Naive thymus-derived CD4-positive, alpha-beta T cell (primary cell): ENCODE data around the gene PTPN18. TPM values are rescaled to one million over a fixed set of nuclear protein-coding genes. Genes with fewer than 3 reads are reported as not detected.

ENCODE experiments used
- ATAC-seq: fragments of 150-1000 bp; cut with Tn5 transposase; 2 replicates; pipeline ENCODE4 v1.10.0; 2021; ENCODE audit warnings: mild to moderate bottlenecking, moderate library complexity
- CTCF ChIA-PET: fragments of 350-600 bp; sonication (Branson Sonifier 250); formaldehyde crosslinking; loops from one replicate; lab custom pipeline; 2021; ENCODE audit warnings: antibody characterized with exemption; lab: Charles Lee
- POLR2A ChIA-PET: fragments of 350-600 bp; sonication (Branson Sonifier 250); formaldehyde crosslinking; loops from one replicate; lab custom pipeline; 2021; ENCODE audit warnings: antibody characterized with exemption, inconsistent platforms; lab: Charles Lee
- DNase-seq, 9 donors: peaks; one replicate each; pipeline versions ENCODE4 v3.0.0 to v3.0.0-alpha.2; 2020 to 2022; ENCODE audit warnings: mixed read lengths in 1 of 9
- H3K27ac ChIP-seq: one replicate; pipeline ENCODE4 v1.7.0; 2013; ENCODE audit warnings: mild to moderate bottlenecking, low read depth, low read length, moderate library complexity
- H3K27me3 ChIP-seq, 2 donors: one replicate each; pipeline ENCODE4 v1.7.0; 2013; ENCODE audit warnings: low read length in 2 of 2, mild to moderate bottlenecking in 2 of 2, moderate library complexity in 2 of 2; ENCODE audit not compliant: control insufficient read depth in 2 of 2, insufficient read depth in 2 of 2
- H3K36me3 ChIP-seq, 3 experiments: 1 replicate in 2 of 3; 2 replicates in 1 of 3; pipeline ENCODE4 v1.7.0; 2013; ENCODE audit warnings: low read length in 3 of 3, mild to moderate bottlenecking in 3 of 3, moderate library complexity in 1 of 3; ENCODE audit not compliant: insufficient read depth in 3 of 3, control insufficient read depth in 2 of 3
- H3K4me1 ChIP-seq, 2 donors: one replicate each; pipeline ENCODE4 v1.7.0; 2013; ENCODE audit warnings: low read length in 2 of 2, mild to moderate bottlenecking in 2 of 2, moderate library complexity in 1 of 2; ENCODE audit not compliant: control insufficient read depth in 2 of 2, insufficient read depth in 2 of 2
- H3K4me3 ChIP-seq: 2 replicates; pipeline ENCODE4 v1.7.0; 2013; ENCODE audit warnings: mild to moderate bottlenecking, low read length
- H3K9me3 ChIP-seq, 3 experiments: 1 replicate in 2 of 3; 2 replicates in 1 of 3; pipeline ENCODE4 v1.7.0; 2013; ENCODE audit warnings: low read length in 3 of 3; ENCODE audit not compliant: control insufficient read depth in 2 of 3
- H3K27ac Mint-ChIP-seq, 9 donors: one replicate each; pipeline ENCODE4 v1.8.0; 2020 to 2022; ENCODE audit warnings: mixed read lengths in 9 of 9, mild to moderate bottlenecking in 8 of 9, moderate library complexity in 5 of 9, inconsistent platforms in 2 of 9
- H3K27me3 Mint-ChIP-seq, 5 donors: one replicate each; pipeline ENCODE4 v1.8.0; 2021 to 2022; ENCODE audit warnings: mixed read lengths in 5 of 5, mild to moderate bottlenecking in 1 of 5
- H3K36me3 Mint-ChIP-seq, 5 donors: one replicate each; pipeline ENCODE4 v1.8.0; 2020 to 2022; ENCODE audit warnings: mixed read lengths in 5 of 5, mild to moderate bottlenecking in 3 of 5, inconsistent platforms in 1 of 5
- H3K4me1 Mint-ChIP-seq, 7 donors: one replicate each; pipeline ENCODE4 v1.8.0; 2020 to 2022; ENCODE audit warnings: mixed read lengths in 7 of 7, mild to moderate bottlenecking in 3 of 7, inconsistent platforms in 1 of 7
- H3K4me3 Mint-ChIP-seq, 10 donors: one replicate each; pipeline ENCODE4 v1.8.0; 2020 to 2022; ENCODE audit warnings: mild to moderate bottlenecking in 10 of 10, mixed read lengths in 10 of 10, moderate library complexity in 6 of 10, inconsistent platforms in 2 of 10
- H3K9me3 Mint-ChIP-seq, 11 donors: one replicate each; pipeline ENCODE4 v1.8.0; 2020 to 2022; ENCODE audit warnings: mixed read lengths in 11 of 11, mild to moderate bottlenecking in 4 of 11, inconsistent platforms in 1 of 11, moderate library complexity in 1 of 11
- intact Hi-C, 2 donors: fragments of 100-400 bp; cut with micrococcal nuclease; formaldehyde crosslinking; loops; one replicate each; pipeline ENCODE4 v1.15.1; 2023
- polyA plus RNA-seq, 2 donors: library from polyadenylated mRNA; unstranded; fragments of 300-500 nt; fragmentation: Illumina TruSeq; gene quantifications; one replicate each; pipeline ENCODE4 v1.2.3, GENCODE V29; 2021
- total RNA-seq, 6 experiments: library from RNA in 5 of 6; stranded (reverse) in 5 of 6; gene quantifications; 1 replicate in 5 of 6; 2 replicates in 1 of 6; pipeline ENCODE4 v1.2.3 and lab custom pipeline; 2021 to 2026

PTPN18 gene
- total and polyA plus RNA-seq, 7 experiments from 2014 or later: 39.4 to 112 (median 44.2) TPM

GRCh38 chr2:130349174-130349573, 6.7 kb upstream of the PTPN18 start:
- no peaks in the 10 kb centered on the region for H3K9me3 ChIP-seq
- DNase-seq (no peak), ATAC-seq (no peak)
- H3K27me3 ChIP-seq: no peaks in the 10 kb centered on the region
- H3K36me3 Mint-ChIP-seq: peaks cover 0 to 36% (median 19%) of the 10 kb centered on the region in 5 donors
- H3K27me3 Mint-ChIP-seq: no peaks in the 10 kb centered on the region
- intact Hi-C loops: no loop called here
- ChIA-PET CTCF (no interaction called here), POLR2A (no interaction called here)
- no peak overlapping the region for H3K4me3 Mint-ChIP-seq
- H3K4me1 Mint-ChIP-seq: peaks cover 7 to 21% (median 17%) of the 10 kb centered on the region in 7 donors
- H3K27ac Mint-ChIP-seq: peak overlapping the region in 2 of 9 donors; percentile 34 to 44
- H3K27ac ChIP-seq: no peak overlapping the region
- no peak overlapping the region for H3K4me3 ChIP-seq
- no peaks in the 10 kb centered on the region for H3K9me3 Mint-ChIP-seq
- H3K4me1 ChIP-seq: peaks cover 0 to 2% of the 10 kb centered on the region in 2 donors
- peaks cover 16 to 41% (median 26%) of the 10 kb centered on the region in 3 experiments for H3K36me3 ChIP-seq

- H3K36me3 ChIP-seq: peaks cover 0 to 16% (median 10%) of the 10 kb centered on the region in 3 experiments
- peaks cover 0 to 8% of the 10 kb centered on the region in 2 donors for H3K4me1 ChIP-seq
- CTCF ChIA-PET: interaction anchor here (1.2 kb wide), 1 partner anchor 9 kb away, joined by 3 read pairs; the partner anchor contains the start of gene IMP4
- no peak overlapping the region for H3K27ac ChIP-seq
- POLR2A ChIA-PET: interaction anchor here (5.7 kb wide), 1 partner anchor 9 kb away, joined by 58 read pairs; the partner anchor contains the start of gene IMP4
- DNase-seq (no peak), ATAC-seq (no peak)
- no peak overlapping the region for H3K4me3 ChIP-seq
- Mint-ChIP-seq H3K36me3 (peaks cover 0 to 20% (median 12%) of the 10 kb centered on the region in 5 donors), H3K4me3 (no peak overlapping the region), H3K27me3 (peaks cover 0 to 1% (median 0%) of the 10 kb centered on the region in 5 donors), H3K4me1 (peaks cover 11 to 25% (median 16%) of the 10 kb centered on the region in 7 donors), H3K9me3 (no peaks in the 10 kb centered on the region), H3K27ac (peak overlapping the region in 3 of 9 donors; percentile 18 to 84 (median 31))
- intact Hi-C loops: no loop called here
- no peaks in the 10 kb centered on the region for H3K9me3 ChIP-seq
- no peaks in the 10 kb centered on the region for H3K27me3 ChIP-seq
Measured at GRCh38 chr2:130351711-130352110, 4.1 kb upstream of the PTPN18 start.

- ChIA-PET POLR2A (interaction anchor here (5.7 kb wide), 1 partner anchor 9 kb away, joined by 58 read pairs; the partner anchor contains the start of gene IMP4), CTCF (interaction anchor here (1.2 kb wide), 1 partner anchor 10 kb away, joined by 3 read pairs; the partner anchor contains the start of gene IMP4)
- no peak for ATAC-seq
- DNase-seq: no peak
- Mint-ChIP-seq H3K4me3 (peak overlapping the region in 1 of 10 donors; percentile 29), H3K27me3 (peaks cover 0 to 3% (median 0%) of the 10 kb centered on the region in 5 donors), H3K36me3 (peaks cover 0 to 16% (median 7%) of the 10 kb centered on the region in 5 donors), H3K27ac (peak overlapping the region in 5 of 9 donors; percentile 4 to 48 (median 31)), H3K4me1 (peaks cover 11 to 22% (median 15%) of the 10 kb centered on the region in 7 donors), H3K9me3 (no peaks in the 10 kb centered on the region)
- intact Hi-C loops: no loop called here
- Histone ChIP-seq H3K9me3 (no peaks in the 10 kb centered on the region), H3K36me3 (peaks cover 0 to 11% (median 4%) of the 10 kb centered on the region in 3 experiments), H3K27ac (no peak overlapping the region), H3K4me1 (peaks cover 0 to 9% of the 10 kb centered on the region in 2 donors), H3K4me3 (no peak overlapping the region), H3K27me3 (no peaks in the 10 kb centered on the region)
Measured at GRCh38 chr2:130352237-130352636, 3.6 kb upstream of the PTPN18 start.

- H3K36me3 Mint-ChIP-seq: peaks cover 0 to 3% (median 0%) of the 10 kb centered on the region in 5 donors
- H3K4me3 Mint-ChIP-seq: peak overlapping the region in 7 of 10 donors; percentile 10 to 83 (median 39)
- ChIA-PET POLR2A (interaction anchor here (0.8 to 5.7 kb wide), 3 partner anchors 10 to 28 kb away, joined by 3 to 58 read pairs (median 3); partner anchors contain the start of gene IMP4), CTCF (interaction anchor here (3.6 kb wide), 1 partner anchor 11 kb away, joined by 19 read pairs; the partner anchor contains the start of gene IMP4)
- H3K27me3 Mint-ChIP-seq: peaks cover 0 to 3% (median 0%) of the 10 kb centered on the region in 5 donors
- ATAC-seq: no peak
- H3K4me3 ChIP-seq: no peak overlapping the region
- intact Hi-C loops: no loop called here
- peaks cover 8 to 18% (median 13%) of the 10 kb centered on the region in 7 donors for H3K4me1 Mint-ChIP-seq
- peaks cover 0 to 9% of the 10 kb centered on the region in 2 donors for H3K4me1 ChIP-seq
- H3K27me3 ChIP-seq: no peaks in the 10 kb centered on the region
- no peaks in the 10 kb centered on the region for H3K9me3 Mint-ChIP-seq
- H3K27ac ChIP-seq: no peak overlapping the region
- H3K9me3 ChIP-seq: no peaks in the 10 kb centered on the region
- peak overlapping the region in 3 of 9 donors; percentile 42 to 67 (median 52) for H3K27ac Mint-ChIP-seq
- DNase-seq: no peak
- no peaks in the 10 kb centered on the region for H3K36me3 ChIP-seq
Measured at GRCh38 chr2:130353291-130354138, 2.3 kb upstream of the PTPN18 start.

- no peak for ATAC-seq
- H3K9me3 ChIP-seq: no peaks in the 10 kb centered on the region
- H3K27ac ChIP-seq: no peak overlapping the region
- intact Hi-C loops: no loop called here
- H3K4me1 ChIP-seq: peaks cover 0 to 9% of the 10 kb centered on the region in 2 donors
- Mint-ChIP-seq H3K9me3 (no peaks in the 10 kb centered on the region), H3K27ac (peak overlapping the region in 2 of 9 donors; percentile 42 to 45), H3K4me3 (peak overlapping the region in 9 of 10 donors; percentile 30 to 91 (median 82)), H3K36me3 (peaks cover 0 to 2% (median 0%) of the 10 kb centered on the region in 5 donors), H3K4me1 (peaks cover 8 to 17% (median 13%) of the 10 kb centered on the region in 7 donors), H3K27me3 (peaks cover 0 to 3% (median 0%) of the 10 kb centered on the region in 5 donors)
- H3K36me3 ChIP-seq: no peaks in the 10 kb centered on the region
- CTCF ChIA-PET: interaction anchor here (3.6 kb wide), 1 partner anchor 12 kb away, joined by 19 read pairs; the partner anchor contains the start of gene IMP4
- H3K27me3 ChIP-seq: no peaks in the 10 kb centered on the region
- no peak for DNase-seq
- no peak overlapping the region for H3K4me3 ChIP-seq
- POLR2A ChIA-PET: interaction anchor here (0.8 to 5.7 kb wide), 2 partner anchors 11 to 27 kb away, joined by 3 to 58 read pairs; partner anchors contain the start of gene IMP4
Measured at GRCh38 chr2:130354139-130354428, 1.8 kb upstream of the PTPN18 start.

- no peaks in the 10 kb centered on the region for H3K9me3 Mint-ChIP-seq
- H3K4me3 ChIP-seq: peak overlapping the region; percentile 65
- H3K9me3 ChIP-seq: no peaks in the 10 kb centered on the region
- H3K27ac ChIP-seq: no peak overlapping the region
- H3K27me3 ChIP-seq: no peaks in the 10 kb centered on the region
- H3K4me3 Mint-ChIP-seq: peak overlapping the region; percentile 65 to 91 (median 82)
- H3K36me3 Mint-ChIP-seq: no peaks in the 10 kb centered on the region
- intact Hi-C loops: loop anchor here (1.0 to 5.0 kb wide), 3 partner anchors 13 to 37 kb away; partner anchors contain the start of gene IMP4 (in 1 of the 2)
- POLR2A ChIA-PET: interaction anchor here (5.7 kb wide), 1 partner anchor 12 kb away, joined by 58 read pairs; the partner anchor contains the start of gene IMP4
- H3K27ac Mint-ChIP-seq: peak overlapping the region in 2 of 9 donors; percentile 45 to 53
- DNase-seq: no peak
- ATAC-seq: no peak
- peaks cover 8 to 16% (median 13%) of the 10 kb centered on the region in 7 donors for H3K4me1 Mint-ChIP-seq
- H3K36me3 ChIP-seq: no peaks in the 10 kb centered on the region
- peaks cover 0 to 6% (median 0%) of the 10 kb centered on the region in 5 donors for H3K27me3 Mint-ChIP-seq
- peaks cover 0 to 9% of the 10 kb centered on the region in 2 donors for H3K4me1 ChIP-seq
- CTCF ChIA-PET: interaction anchor here (3.6 kb wide), 1 partner anchor 13 kb away, joined by 19 read pairs; the partner anchor contains the start of gene IMP4
Measured at GRCh38 chr2:130355172-130355577, 681 bp upstream of the PTPN18 start.
